Mesenchymal stem cell (in vitro differentiated cells and primary cell): ENCODE data around the gene PLSCR2.
"Not testable (repeated sequence)": the region's sequence is repeated elsewhere in the genome, so short reads cannot be mapped to it uniquely, and the experiment has no call there.

Experiments
- DNase-seq: peaks from one replicate; pipeline ENCODE4 v3.0.0-alpha.2; 2013
- H2AFZ ChIP-seq: one replicate; pipeline ENCODE4 v1.6.1; 2013; ENCODE audit warnings: low read depth, mild to moderate bottlenecking, control low read depth, inconsistent platforms, low read length, moderate library complexity
- H2AK5ac ChIP-seq: 2 replicates; pipeline ENCODE4 v1.6.1; 2013; ENCODE audit warnings: low read length, moderate library complexity, mild to moderate bottlenecking, inconsistent platforms; ENCODE audit not compliant: severe bottlenecking
- H2BK120ac ChIP-seq: one replicate; pipeline ENCODE4 v1.6.1; 2013; ENCODE audit warnings: low read depth, mild to moderate bottlenecking, inconsistent platforms, low read length, moderate library complexity
- H2BK12ac ChIP-seq, 2 experiments: one replicate each; pipeline ENCODE4 v1.6.1; 2013; ENCODE audit warnings: inconsistent platforms in 2 of 2, low read length in 2 of 2, mild to moderate bottlenecking in 2 of 2, moderate library complexity in 2 of 2, control low read depth in 1 of 2
- H2BK15ac ChIP-seq: one replicate; pipeline ENCODE4 v1.6.1; 2013; ENCODE audit warnings: mild to moderate bottlenecking, low read depth, inconsistent platforms; ENCODE audit not compliant: poor library complexity, severe bottlenecking
- H2BK5ac ChIP-seq: 2 replicates; pipeline ENCODE4 v1.6.1; 2013; ENCODE audit warnings: low read depth, mild to moderate bottlenecking, low read length, control low read depth, inconsistent platforms; ENCODE audit not compliant: poor library complexity, severe bottlenecking
- H3K14ac ChIP-seq, 2 experiments: one replicate each; pipeline ENCODE4 v1.6.1; 2013; ENCODE audit warnings: inconsistent platforms in 2 of 2, low read length in 2 of 2, control low read depth in 1 of 2, mild to moderate bottlenecking in 1 of 2, moderate library complexity in 1 of 2
- H3K18ac ChIP-seq, 2 experiments: one replicate each; pipeline ENCODE4 v1.6.1; 2013; ENCODE audit warnings: inconsistent platforms in 2 of 2, low read length in 2 of 2, control low read depth in 1 of 2, low read depth in 1 of 2, mild to moderate bottlenecking in 1 of 2
- H3K23ac ChIP-seq, 2 experiments: one replicate each; pipeline ENCODE4 v1.6.1; 2013; ENCODE audit warnings: inconsistent platforms in 2 of 2, low read length in 2 of 2, mild to moderate bottlenecking in 2 of 2, moderate library complexity in 2 of 2, control low read depth in 1 of 2
- H3K27ac ChIP-seq: 2 replicates; pipeline ENCODE4 v1.5.1; 2013; ENCODE audit warnings: mild to moderate bottlenecking, moderate library complexity, low read length, control low read depth, inconsistent platforms; ENCODE audit not compliant: poor library complexity, severe bottlenecking
- H3K27me3 ChIP-seq, 2 experiments: 2 replicates each; pipeline versions ENCODE4 v1.6.1 to v1.7.0; 2013; ENCODE audit warnings: low read length in 2 of 2, mild to moderate bottlenecking in 2 of 2, moderate library complexity in 2 of 2, control low read depth in 1 of 2, inconsistent platforms in 1 of 2; ENCODE audit not compliant: control insufficient read depth in 1 of 2, insufficient read depth in 1 of 2
- H3K36me3 ChIP-seq, 2 experiments: 2 replicates each; pipeline versions ENCODE4 v1.6.1 to v1.7.0; 2013; ENCODE audit warnings: low read length in 2 of 2, control low read depth in 1 of 2, inconsistent platforms in 1 of 2, low read depth in 1 of 2, mild to moderate bottlenecking in 1 of 2; ENCODE audit not compliant: insufficient read depth in 2 of 2, control insufficient read depth in 1 of 2
- H3K4ac ChIP-seq, 2 experiments: one replicate each; pipeline ENCODE4 v1.6.1; 2013; ENCODE audit warnings: inconsistent platforms in 2 of 2, low read length in 2 of 2, mild to moderate bottlenecking in 2 of 2, moderate library complexity in 2 of 2, control low read depth in 1 of 2, low read depth in 1 of 2
- H3K4me1 ChIP-seq: 2 replicates; pipeline ENCODE4 v1.6.1; 2013; ENCODE audit warnings: low read depth, low read length, control low read depth; ENCODE audit not compliant: control insufficient read depth, insufficient read depth
- H3K4me2 ChIP-seq: 2 replicates; pipeline ENCODE4 v1.6.1; 2013; ENCODE audit warnings: low read length, mild to moderate bottlenecking, inconsistent platforms; ENCODE audit not compliant: poor library complexity, severe bottlenecking
- H3K4me3 ChIP-seq, 2 experiments: 2 replicates each; pipeline versions ENCODE4 v1.5.1 to v1.7.0; 2013; ENCODE audit warnings: low read length in 2 of 2, mild to moderate bottlenecking in 2 of 2, control low read depth in 1 of 2, low read depth in 1 of 2; ENCODE audit not compliant: insufficient read depth in 1 of 2
- H3K79me1 ChIP-seq: replicated peaks from 2 replicates; pipeline ENCODE4 v1.6.1; 2013; ENCODE audit warnings: mild to moderate bottlenecking, control low read depth, low read length, inconsistent platforms; ENCODE audit not compliant: poor library complexity, severe bottlenecking
- H3K9ac ChIP-seq: 2 replicates; pipeline ENCODE4 v1.7.0; 2013; ENCODE audit warnings: mild to moderate bottlenecking, low read length, moderate library complexity
- H3K9me3 ChIP-seq: 2 replicates; pipeline ENCODE4 v1.7.0; 2013; ENCODE audit warnings: mild to moderate bottlenecking, low read length; ENCODE audit not compliant: control insufficient read depth
- H4K8ac ChIP-seq: one replicate; pipeline ENCODE4 v1.6.1; 2013; ENCODE audit warnings: inconsistent platforms, mild to moderate bottlenecking, low read length, moderate library complexity
- H4K91ac ChIP-seq: one replicate; pipeline ENCODE4 v1.6.1; 2013; ENCODE audit warnings: mild to moderate bottlenecking, low read length, inconsistent platforms
- WGBS: methylation state at CpG from one replicate; pipeline ENCODE4 v1.1.7; 2013; ENCODE audit warnings: mixed read lengths; 5-methylcytosine and 5-hydroxymethylcytosine counted together

The PLSCR2 gene

GRCh38 chr3:146476094-146476740, 6.9 kb upstream of the PLSCR2 start:
- Histone ChIP-seq H4K8ac (no peak overlapping the region), H3K9ac (no peak overlapping the region), H2BK5ac (no peak overlapping the region), H3K79me1 (no peaks in the 10 kb centered on the region), H2AK5ac (no peak overlapping the region), H3K4ac (no peak overlapping the region), H2BK15ac (no peak overlapping the region), H3K4me3 (no peak overlapping the region), H3K27ac (no peak overlapping the region), H2BK12ac (no peak overlapping the region), H3K23ac (no peak overlapping the region), H3K27me3 (no peaks in the 10 kb centered on the region), H2BK120ac (no peak overlapping the region), H3K4me2 (no peak overlapping the region), H3K36me3 (no peaks in the 10 kb centered on the region), H3K4me1 (no peaks in the 10 kb centered on the region), H2AFZ (no peak overlapping the region), H3K18ac (no peak overlapping the region), H3K14ac (no peak overlapping the region), H4K91ac (no peak overlapping the region), H3K9me3 (peaks cover 3% of the 10 kb centered on the region)
- no peak for DNase-seq
- 91% methylated on average over 6 of the region's 6 CpGs for WGBS

- H3K4ac ChIP-seq, H3K23ac ChIP-seq, H3K27ac ChIP-seq, H4K8ac ChIP-seq, H2BK12ac ChIP-seq, DNase-seq, H2BK120ac ChIP-seq, H2AFZ ChIP-seq, H2BK15ac ChIP-seq, H3K79me1 ChIP-seq, H3K14ac ChIP-seq, H3K27me3 ChIP-seq, H3K36me3 ChIP-seq, H3K4me1 ChIP-seq, H2BK5ac ChIP-seq, H3K4me2 ChIP-seq, H3K9ac ChIP-seq, H4K91ac ChIP-seq, H3K18ac ChIP-seq, H2AK5ac ChIP-seq, H3K4me3 ChIP-seq, H3K9me3 ChIP-seq: not testable (repeated sequence)
- 100% methylated on average over 1 of the region's 2 CpGs for WGBS
Observed at GRCh38 chr3:146474976-146475375, 5.6 kb upstream of the PLSCR2 start.

GRCh38 chr3:146473726-146474125, 4.4 kb upstream of the PLSCR2 start:
- H2AK5ac ChIP-seq, result no peak overlapping the region
- 100% methylated on average over 1 of the region's 2 CpGs for WGBS

GRCh38 chr3:146472611-146473010, 3.2 kb upstream of the PLSCR2 start:
- no peak overlapping the region for H3K4me2 ChIP-seq
- WGBS, result 29% methylated on average over 1 of the region's 1 CpG
- no peak overlapping the region for H2AK5ac ChIP-seq
- H2BK5ac ChIP-seq, result no peak overlapping the region
- H2BK120ac ChIP-seq, result no peak overlapping the region
- no peak overlapping the region for H2BK12ac ChIP-seq
- no peak overlapping the region for H3K9ac ChIP-seq
- no peak overlapping the region for H3K23ac ChIP-seq
- H3K4me3 ChIP-seq, result no peak overlapping the region
- no peaks in the 10 kb centered on the region for H3K36me3 ChIP-seq
- no peak overlapping the region for H4K91ac ChIP-seq
- no peak overlapping the region for H3K4ac ChIP-seq
- no peak overlapping the region for H4K8ac ChIP-seq
- H3K79me1 ChIP-seq, result no peaks in the 10 kb centered on the region
- peaks cover 4% of the 10 kb centered on the region for H3K4me1 ChIP-seq
- H3K14ac ChIP-seq, result no peak overlapping the region
- no peak overlapping the region for H3K27ac ChIP-seq
- no peak for DNase-seq
- H2BK15ac ChIP-seq, result no peak overlapping the region
- no peak overlapping the region for H2AFZ ChIP-seq
- H3K18ac ChIP-seq, result no peak overlapping the region
- no peaks in the 10 kb centered on the region for H3K9me3 ChIP-seq
- no peaks in the 10 kb centered on the region for H3K27me3 ChIP-seq

More at GRCh38 chr3:146473726-146474125, 4.4 kb upstream of the PLSCR2 start:
- Histone ChIP-seq H2AFZ (no peak overlapping the region), H3K18ac (no peak overlapping the region), H2BK5ac (no peak overlapping the region), H3K4ac (no peak overlapping the region), H3K27ac (no peak overlapping the region), H3K27me3 (no peaks in the 10 kb centered on the region), H3K36me3 (no peaks in the 10 kb centered on the region), H2BK120ac (no peak overlapping the region), H3K4me2 (no peak overlapping the region), H3K9ac (no peak overlapping the region), H4K91ac (no peak overlapping the region), H3K4me3 (no peak overlapping the region), H3K14ac (no peak overlapping the region), H4K8ac (no peak overlapping the region), H3K79me1 (no peaks in the 10 kb centered on the region), H3K4me1 (peaks cover 4% of the 10 kb centered on the region), H2BK15ac (no peak overlapping the region), H3K23ac (no peak overlapping the region), H3K9me3 (no peaks in the 10 kb centered on the region), H2BK12ac (no peak overlapping the region)
- no peak for DNase-seq
